NCI-H2196 (cell line): ENCODE results near the gene ABLIM2.

ENCODE experiments used
- DNase-seq: peaks from one replicate; lab custom pipeline; 2025; ENCODE audit not compliant: unreplicated experiment; lab: John Stamatoyannopoulos, UW

The ABLIM2 gene

DNA sequence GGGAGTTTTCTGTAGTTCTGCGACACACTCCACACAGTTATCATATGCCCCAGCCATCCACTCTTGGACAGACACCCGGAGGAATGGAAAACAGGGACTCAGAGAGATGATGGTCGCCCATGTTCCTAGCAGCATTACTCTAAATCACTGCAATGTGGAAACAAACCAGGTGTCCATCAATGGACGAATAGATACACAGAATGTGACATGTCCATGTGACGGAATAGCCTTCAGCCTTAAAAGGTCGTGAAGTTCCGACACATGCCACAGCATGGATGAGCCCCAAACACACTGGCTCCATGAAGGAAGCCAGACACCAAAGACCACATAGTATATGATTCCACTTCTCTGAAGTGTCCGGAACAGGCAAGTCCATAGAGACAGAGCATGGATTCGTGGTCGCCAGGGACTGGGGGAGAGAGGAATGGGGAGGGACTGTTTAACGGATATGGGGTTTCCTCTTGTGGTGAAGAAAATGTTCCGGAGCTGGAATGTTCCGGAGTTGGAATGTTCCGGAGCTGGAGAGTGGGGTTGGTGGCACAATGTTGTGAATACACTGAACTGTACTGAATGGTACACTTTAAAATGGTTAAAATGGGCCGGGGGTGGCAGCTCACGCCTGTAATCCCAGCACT, 190.2 kb downstream of the ABLIM2 start:
- no peak for DNase-seq

DNA sequence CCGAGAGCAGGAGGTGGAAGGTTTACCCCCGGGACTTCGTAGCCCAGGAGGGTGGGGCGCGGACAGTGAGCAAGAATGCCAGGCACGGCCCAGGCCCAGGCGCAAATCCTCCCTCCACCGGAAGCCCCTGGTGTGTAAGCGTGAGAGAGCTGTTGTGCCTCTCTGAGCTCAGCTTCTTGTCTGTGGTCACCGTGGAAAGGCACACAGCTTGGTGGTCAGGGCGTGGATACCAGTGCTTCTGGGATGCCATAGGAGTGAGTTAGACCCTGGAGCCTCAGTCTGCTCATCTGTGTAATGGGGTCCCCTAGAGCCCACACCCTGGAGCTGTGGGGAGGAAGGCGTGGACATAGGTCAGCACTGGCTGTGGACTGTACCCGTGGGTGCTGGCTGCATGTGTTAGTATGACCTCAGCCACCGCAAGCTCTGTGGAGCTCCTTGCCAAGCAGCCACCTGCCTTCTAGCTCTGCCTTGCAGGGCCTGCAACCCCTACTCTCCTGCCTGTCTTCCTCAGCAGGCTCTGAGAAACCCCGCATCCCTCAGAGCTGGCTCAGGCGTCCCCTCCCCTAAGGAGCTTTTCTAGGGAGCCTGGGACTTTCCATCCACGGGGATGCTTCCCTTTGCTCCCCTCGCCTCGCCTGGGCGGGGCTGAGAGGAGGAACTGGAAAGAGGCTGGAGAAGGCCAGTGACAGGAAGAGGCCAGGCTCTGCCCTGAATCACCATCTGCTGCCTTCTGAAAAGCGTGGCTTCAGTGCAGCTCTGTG, 190.9 kb downstream of the ABLIM2 start:
- DNase-seq = no peak

DNA sequence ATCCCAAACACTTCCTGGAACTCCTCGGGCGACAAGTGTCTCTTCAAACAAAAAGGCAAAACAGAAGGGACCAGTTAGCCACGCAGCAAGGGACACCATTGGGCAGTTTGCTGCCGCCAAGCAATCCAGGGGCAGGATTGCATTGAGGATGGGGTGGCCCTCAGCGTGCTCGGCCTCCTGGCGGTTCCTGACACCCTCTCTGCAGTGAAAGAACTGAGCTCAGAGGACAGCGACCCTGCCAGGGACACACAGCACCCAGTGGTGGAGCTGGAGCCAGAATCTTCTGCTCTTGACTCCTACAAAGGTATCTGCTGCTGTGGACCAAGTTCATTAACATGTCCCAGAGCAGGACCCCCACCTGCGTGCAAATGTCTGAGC, 191.6 kb downstream of the ABLIM2 start:
- DNase-seq = no peak

- no peak for DNase-seq
Measured at GRCh38 chr4:7966281-7967062, 192.1 kb downstream of the ABLIM2 start.

- DNase-seq = no peak
Measured at GRCh38 chr4:7964890-7965662, 193.5 kb downstream of the ABLIM2 start.

GRCh38 chr4:7964459-7964858, 194.2 kb downstream of the ABLIM2 start:
- DNase-seq = no peak

GRCh38 chr4:7963691-7964090, 194.9 kb downstream of the ABLIM2 start:
- DNase-seq = no peak

DNA sequence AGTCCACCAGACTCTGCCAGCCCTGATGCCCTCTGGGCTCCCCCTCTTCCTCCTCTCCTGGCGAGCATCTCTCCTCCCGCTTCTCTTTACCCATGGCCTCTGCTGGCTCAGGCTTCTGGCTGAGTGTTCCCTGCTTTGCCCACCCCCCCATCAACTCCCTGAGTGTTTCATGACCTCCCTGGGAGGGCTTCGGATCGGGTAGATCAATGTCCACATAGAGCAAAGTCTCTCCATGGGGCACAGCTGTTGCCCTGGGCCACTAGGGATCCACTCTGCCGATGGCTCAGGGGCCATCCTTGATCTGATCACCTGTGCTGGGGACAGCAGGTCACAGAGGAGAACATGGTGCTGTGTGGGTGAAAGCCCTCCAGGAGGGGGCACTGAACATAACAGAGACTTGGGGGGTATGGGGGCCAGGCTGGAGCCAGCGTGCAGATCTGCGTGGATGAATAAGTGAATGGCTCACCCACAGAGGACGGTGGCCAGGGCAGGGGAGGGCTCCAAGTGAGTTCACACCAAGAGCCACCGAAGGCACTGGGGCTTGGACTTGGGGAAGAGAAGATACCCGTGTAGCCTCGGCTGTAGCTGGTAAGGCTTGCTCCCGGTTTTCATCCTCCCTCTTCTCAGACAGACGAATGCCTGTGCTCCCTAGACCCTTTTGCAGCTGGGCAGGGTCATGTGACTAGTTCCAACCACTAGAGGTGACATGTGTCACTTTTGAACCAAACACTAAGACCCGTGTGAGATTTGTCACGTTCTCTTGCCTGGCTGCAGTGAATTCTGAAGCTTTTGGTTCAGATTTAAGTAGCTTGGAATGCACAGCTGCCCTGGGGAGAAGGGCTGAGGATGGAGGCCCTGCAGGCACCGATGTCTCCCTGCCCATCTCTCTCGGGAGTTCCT, 195.8 kb downstream of the ABLIM2 start:
- no peak for DNase-seq

GRCh38 chr4:7960790-7961655, 197.6 kb downstream of the ABLIM2 start:
- DNase-seq = no peak

GRCh38 chr4:7960017-7960789, 198.4 kb downstream of the ABLIM2 start:
- DNase-seq = no peak

DNA sequence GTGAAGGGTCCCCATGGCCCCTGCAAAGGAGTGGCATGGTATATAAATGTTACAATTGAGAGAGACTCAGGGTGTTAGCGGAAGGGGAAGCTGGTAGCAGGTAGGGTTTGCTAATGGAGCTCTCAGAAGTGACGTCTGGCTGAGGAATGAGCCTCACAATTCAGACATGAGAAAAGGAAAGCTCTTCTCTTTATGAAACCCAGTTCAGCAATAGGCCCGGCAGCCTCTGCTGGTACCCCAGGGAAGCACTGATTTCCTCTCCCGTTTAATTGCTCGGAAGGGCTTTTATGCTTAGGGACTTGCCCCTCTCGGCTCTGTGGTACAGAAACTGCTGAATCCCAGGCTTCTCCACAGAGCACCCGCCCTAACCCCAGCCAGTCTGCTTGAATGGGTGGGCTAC, 199.5 kb downstream of the ABLIM2 start:
- DNase-seq = no peak

- DNase-seq = no peak
Measured at GRCh38 chr4:7956934-7957656, 201.5 kb downstream of the ABLIM2 start.

- DNase-seq = no peak
Measured at GRCh38 chr4:7956270-7956808, 202.3 kb downstream of the ABLIM2 start.

- DNase-seq = no peak
Measured at GRCh38 chr4:7955393-7955792, 203.2 kb downstream of the ABLIM2 start.

DNA sequence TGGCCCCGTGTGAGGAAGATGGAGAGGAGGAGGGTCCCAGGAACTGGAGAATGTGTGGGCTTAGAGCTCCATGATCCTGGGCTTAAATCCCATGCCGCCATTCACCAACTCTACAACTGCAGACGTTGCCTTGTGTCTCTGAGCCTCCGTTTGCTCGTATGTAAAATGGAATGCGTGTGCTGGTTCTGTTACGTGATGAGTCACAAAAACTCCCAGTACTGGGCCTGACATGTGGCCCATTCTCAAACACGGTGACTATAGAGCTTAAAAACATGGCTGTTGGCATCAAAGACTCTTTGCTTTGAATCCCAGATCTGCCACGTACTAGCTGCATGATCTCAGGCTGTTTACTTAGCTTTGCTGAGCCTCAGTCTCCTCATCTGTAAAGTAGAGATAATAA, 206.0 kb downstream of the ABLIM2 start:
- DNase-seq = no peak

DNA sequence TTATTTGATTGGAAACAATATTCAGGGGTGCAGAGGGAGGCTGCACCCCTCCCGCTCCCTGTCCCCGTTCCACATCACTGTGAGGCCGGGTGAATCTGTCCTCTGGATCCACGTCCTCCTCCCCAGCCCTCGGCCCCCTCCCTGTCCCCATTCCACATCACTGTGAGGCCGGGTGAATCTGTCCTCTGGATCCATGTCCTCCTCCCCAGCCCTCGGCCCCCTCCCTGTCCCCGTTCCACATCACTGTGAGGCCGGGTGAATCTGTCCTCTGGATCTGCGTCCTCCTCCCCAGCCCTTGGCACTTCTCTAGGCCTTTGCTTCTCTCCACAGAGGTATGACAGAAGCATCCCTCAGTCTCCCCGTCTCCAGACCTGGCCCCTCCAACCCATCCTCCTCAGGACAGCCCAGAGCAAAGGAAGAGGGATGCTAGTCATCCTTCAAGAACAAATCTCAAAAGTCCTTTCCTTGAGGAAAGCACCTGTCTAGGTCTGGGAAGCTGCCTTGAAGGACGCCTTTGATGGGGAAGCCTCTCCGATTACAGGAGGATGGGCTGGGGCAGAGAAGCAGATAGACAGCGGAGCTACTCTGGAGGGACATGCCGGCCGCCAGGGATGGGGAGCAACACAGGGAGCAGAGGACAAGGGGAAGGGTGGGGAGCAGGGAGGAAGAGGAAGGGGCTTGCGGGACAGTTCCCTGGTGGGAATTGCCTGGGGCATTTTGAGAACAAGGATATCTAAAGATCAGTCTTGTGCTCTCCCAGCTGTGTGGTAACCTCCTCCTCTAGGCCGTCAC, 208.1 kb downstream of the ABLIM2 start:
- DNase-seq = no peak

- no peak for DNase-seq
Measured at GRCh38 chr4:7949759-7950158, 208.9 kb downstream of the ABLIM2 start.
